Ishikawa (cell line): ENCODE measurements around the gene PNPLA3.

ENCODE experiments used
- EP300 ChIP-seq: IDR thresholded peaks from 2 replicates; pipeline ENCODE4 v1.6.1; 2012; ENCODE audit warnings: borderline replicate concordance
- FOXM1 ChIP-seq: IDR thresholded peaks from 2 replicates; pipeline ENCODE4 v1.6.1; 2012; ENCODE audit warnings: low read depth, borderline replicate concordance

DNA sequence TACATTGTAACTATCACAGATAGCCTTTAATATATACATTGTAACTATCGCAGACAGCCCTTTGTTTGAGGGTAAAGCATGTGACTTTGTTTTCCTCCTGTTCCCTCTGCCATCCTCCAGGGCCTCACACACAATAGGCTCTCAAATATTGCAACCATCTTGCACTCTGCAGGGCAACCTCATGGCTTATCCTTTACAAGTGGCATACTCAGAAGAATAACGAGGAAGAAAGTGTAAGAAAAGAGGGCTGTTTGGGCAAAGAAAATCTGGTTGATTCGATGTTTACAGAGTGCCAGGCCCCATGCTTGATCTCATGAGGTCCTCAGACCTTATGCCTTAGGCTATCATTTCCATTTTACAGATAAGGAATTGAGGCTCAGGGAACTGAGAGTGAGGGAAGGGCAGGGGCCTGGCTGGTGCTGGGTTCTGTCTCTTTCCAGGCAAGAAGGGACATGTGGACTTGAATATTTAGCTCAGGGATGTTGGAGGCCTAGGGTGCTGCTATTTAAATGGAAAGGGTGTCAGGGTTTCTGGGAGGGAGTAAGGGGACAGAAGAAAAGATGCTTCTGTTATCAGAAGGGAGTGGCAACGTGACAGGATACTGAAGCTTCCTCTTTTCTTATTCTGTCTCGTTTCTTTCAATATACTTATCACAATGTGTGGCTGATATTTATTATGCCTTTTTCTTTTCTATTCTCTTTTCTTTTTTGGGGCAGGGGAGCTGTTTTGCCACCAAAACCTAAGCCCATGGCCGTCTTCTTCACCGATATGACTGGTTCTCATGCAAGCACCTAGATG is 30.6 kb downstream of the PNPLA3 start:
- TF ChIP-seq FOXM1 (no peak), EP300 (no peak)
